ENCODE results near the gene PELO. TPM values are rescaled to one million over a fixed set of nuclear protein-coding genes. Genes with fewer than 3 reads are reported as not detected.

PELO gene
- total RNA-seq, 2 donors from 2014 or later, result 10.2 to 14.9 TPM

GRCh38 chr5:52799358-52799982 lies 11.8 kb downstream of the PELO start:
- no peaks in the 10 kb centered on the region for H3K9me3 ChIP-seq (ENCODE audit: control insufficient read depth, low read length)
- H3K36me3 ChIP-seq (ENCODE audit: control insufficient read depth, insufficient read depth, low read length), result peaks cover 5% of the 10 kb centered on the region
- Mint-ChIP-seq H3K9me3 (no peaks in the 10 kb centered on the region), H3K4me3 (peak overlapping the region; percentile 83), H3K4me1 (peaks cover 37% of the 10 kb centered on the region), H3K36me3 (ENCODE audit: low read depth) (peaks cover 8% of the 10 kb centered on the region), H3K27me3 (ENCODE audit: insufficient read depth) (no peaks in the 10 kb centered on the region), H3K27ac (peak overlapping the region; percentile 98)
- DNase-seq, result peak; percentile 85
- WGBS, 2 experiments (ENCODE audit: insufficient coverage in 1 of 2, insufficient read length in 1 of 2), result 1 to 2% methylated on average over 14 to 19 of the region's 19 CpGs
- no peaks in the 10 kb centered on the region for H3K27me3 ChIP-seq (ENCODE audit: control insufficient read depth, insufficient read depth, low read length, poor library complexity, severe bottlenecking)
- H3K4me1 ChIP-seq (ENCODE audit: control insufficient read depth, insufficient read depth, low read length), result peaks cover 3% of the 10 kb centered on the region
- H3K9ac ChIP-seq (ENCODE audit: extremely low read depth, low read length, poor library complexity, severe bottlenecking), result peak overlapping the region; percentile 90
- H3K4me3 ChIP-seq (ENCODE audit: low read length), result peak overlapping the region; percentile 99
- H3K27ac ChIP-seq (ENCODE audit: low read depth, low read length), result peak overlapping the region; percentile 92
- no peak for TF ChIP-seq CTCF (conservative IDR thresholded peaks at IDR 0.05)

- peaks cover 5% of the 10 kb centered on the region for H3K36me3 ChIP-seq (ENCODE audit: control insufficient read depth, insufficient read depth, low read length)
- H3K4me1 ChIP-seq (ENCODE audit: control insufficient read depth, insufficient read depth, low read length), result peaks cover 3% of the 10 kb centered on the region
- no peaks in the 10 kb centered on the region for H3K27me3 Mint-ChIP-seq (ENCODE audit: insufficient read depth)
- peak; percentile 97 for DNase-seq
- H3K4me3 Mint-ChIP-seq, result peak overlapping the region; percentile 83
- H3K4me1 Mint-ChIP-seq, result peaks cover 38% of the 10 kb centered on the region
- peak overlapping the region; percentile 90 for H3K9ac ChIP-seq (ENCODE audit: extremely low read depth, low read length, poor library complexity, severe bottlenecking)
- 0% methylated on average over 14 to 34 of the region's 34 CpGs for WGBS, 2 experiments (ENCODE audit: insufficient coverage in 1 of 2, insufficient read length in 1 of 2)
- H3K9me3 ChIP-seq (ENCODE audit: control insufficient read depth, low read length), result no peaks in the 10 kb centered on the region
- peaks cover 8% of the 10 kb centered on the region for H3K36me3 Mint-ChIP-seq (ENCODE audit: low read depth)
- H3K4me3 ChIP-seq (ENCODE audit: low read length), result peak overlapping the region; percentile 99
- no peak for TF ChIP-seq CTCF (conservative IDR thresholded peaks at IDR 0.05)
- no peaks in the 10 kb centered on the region for H3K9me3 Mint-ChIP-seq
- H3K27ac Mint-ChIP-seq, result peak overlapping the region; percentile 98
- H3K27me3 ChIP-seq (ENCODE audit: control insufficient read depth, insufficient read depth, low read length, poor library complexity, severe bottlenecking), result no peaks in the 10 kb centered on the region
- peak overlapping the region; percentile 92 for H3K27ac ChIP-seq (ENCODE audit: low read depth, low read length)
Measured at GRCh38 chr5:52799983-52800393, 12.3 kb downstream of the PELO start.

GRCh38 chr5:52800394-52801213 lies 12.9 kb downstream of the PELO start:
- peak overlapping the region; percentile 99 for H3K4me3 ChIP-seq (ENCODE audit: low read length)
- H3K27me3 ChIP-seq (ENCODE audit: control insufficient read depth, insufficient read depth, low read length, poor library complexity, severe bottlenecking), result no peaks in the 10 kb centered on the region
- H3K27ac Mint-ChIP-seq, result peak overlapping the region; percentile 98
- 3 to 8% methylated on average over 18 to 31 of the region's 31 CpGs for WGBS, 2 experiments (ENCODE audit: insufficient coverage in 1 of 2, insufficient read length in 1 of 2)
- H3K27me3 Mint-ChIP-seq (ENCODE audit: insufficient read depth), result no peaks in the 10 kb centered on the region
- H3K9me3 Mint-ChIP-seq, result no peaks in the 10 kb centered on the region
- H3K36me3 Mint-ChIP-seq (ENCODE audit: low read depth), result peaks cover 8% of the 10 kb centered on the region
- peaks cover 5% of the 10 kb centered on the region for H3K36me3 ChIP-seq (ENCODE audit: control insufficient read depth, insufficient read depth, low read length)
- peak; percentile 38 for TF ChIP-seq CTCF (conservative IDR thresholded peaks at IDR 0.05)
- H3K9me3 ChIP-seq (ENCODE audit: control insufficient read depth, low read length), result no peaks in the 10 kb centered on the region
- peaks cover 3% of the 10 kb centered on the region for H3K4me1 ChIP-seq (ENCODE audit: control insufficient read depth, insufficient read depth, low read length)
- peak overlapping the region; percentile 90 for H3K9ac ChIP-seq (ENCODE audit: extremely low read depth, low read length, poor library complexity, severe bottlenecking)
- H3K4me1 Mint-ChIP-seq, result peaks cover 38% of the 10 kb centered on the region
- DNase-seq, result peak; percentile 84
- H3K4me3 Mint-ChIP-seq, result peak overlapping the region; percentile 83
- peak overlapping the region; percentile 92 for H3K27ac ChIP-seq (ENCODE audit: low read depth, low read length)
